GM10266 (cell line): Measurements from ENCODE around the gene KANSL1.
"Not testable (repeated sequence)": the region's sequence is repeated elsewhere in the genome, so short reads cannot be mapped to it uniquely, and the experiment has no call there.

Experiments
- DNase-seq: peaks from one replicate; pipeline ENCODE4 v3.0.0; 2012; ENCODE audit errors: extremely low spot score
- CTCF ChIP-seq: IDR thresholded peaks from 2 replicates; pipeline ENCODE4 v1.5.1; 2012; ENCODE audit warnings: mild to moderate bottlenecking, low read depth; ENCODE audit not compliant: control insufficient read depth, insufficient read depth; ENCODE audit errors: missing control alignments

KANSL1 gene

GRCh38 chr17:46117850-46118696 is 75.2 kb downstream of the KANSL1 start:
- DNase-seq = no peak
- TF ChIP-seq CTCF = no peak

GRCh38 chr17:46117117-46117516 is 76.1 kb downstream of the KANSL1 start:
- DNase-seq = no peak
- TF ChIP-seq CTCF = no peak

- DNase-seq = no peak
- TF ChIP-seq CTCF = no peak
Measured at GRCh38 chr17:46115699-46116098, 77.5 kb downstream of the KANSL1 start.

GRCh38 chr17:46111236-46111635 is 82.0 kb downstream of the KANSL1 start:
- DNase-seq = not testable (repeated sequence)

GRCh38 chr17:46110219-46110618 is 83.0 kb downstream of the KANSL1 start:
- no peak for DNase-seq
- no peak for TF ChIP-seq CTCF

- TF ChIP-seq CTCF = no peak
- no peak for DNase-seq
Measured at GRCh38 chr17:46109603-46110189, 83.5 kb downstream of the KANSL1 start.

- TF ChIP-seq CTCF = no peak
- DNase-seq = no peak
Measured at GRCh38 chr17:46108550-46109110, 84.6 kb downstream of the KANSL1 start.

GRCh38 chr17:46108120-46108519 is 85.1 kb downstream of the KANSL1 start:
- TF ChIP-seq CTCF = no peak
- DNase-seq = no peak
